ENCODE measurements around the gene PANX1.

GRCh38 chr11:94140154-94140655, 11.6 kb downstream of the PANX1 start:
- TF ChIP-seq CTCF (conservative IDR thresholded peaks at IDR 0.05; ENCODE audit: low read length) = no peak
- TF ChIP-seq EZH2phosphoT487 (IDR thresholded peaks at IDR 0.05; ENCODE audit: borderline replicate concordance) = no peak
